Stimulated activated CD4-positive, alpha-beta T cell treated with anti-CD3 and anti-CD28 coated beads, TNF-alpha, amount 100 ng/mL, for 24 hours (primary cell): Measurements from ENCODE around the gene CD34.
A peak's percentile ranks its signal among the peaks of the same experiment; 100 is the strongest.
"Not testable (repeated sequence)": the region's sequence is repeated elsewhere in the genome, so short reads cannot be mapped to it uniquely, and the experiment has no call there.

Experiments used
- DNase-seq, 3 experiments: peaks; one replicate each; pipeline ENCODE4 v3.0.0-alpha.2; 2020; ENCODE audit warnings: low read depth in 3 of 3

CD34 gene

GRCh38 chr1:207910591-207911354 is at the start of gene CD34:
Gene CD34, minus strand, starts transcription at chr1:207911125. Its CDS starts 45 bp downstream, at chr1:207911080.
- DNase-seq, result peak in 1 of 3 experiments; percentile 21

- no peak for DNase-seq
Measured at GRCh38 chr1:207960346-207960745, 49.4 kb upstream of the CD34 start.

- DNase-seq, result no peak
Measured at GRCh38 chr1:207959910-207960309, 49.0 kb upstream of the CD34 start.

GRCh38 chr1:207959141-207959825 is 48.4 kb upstream of the CD34 start:
- no peak for DNase-seq

GRCh38 chr1:207958376-207959139 is 47.6 kb upstream of the CD34 start:
- DNase-seq, result no peak

- DNase-seq, result no peak
Measured at GRCh38 chr1:207956986-207957385, 46.1 kb upstream of the CD34 start.

GRCh38 chr1:207954104-207954503 is 43.2 kb upstream of the CD34 start:
- no peak for DNase-seq

GRCh38 chr1:207952617-207953542 is 42.0 kb upstream of the CD34 start:
- no peak for DNase-seq

GRCh38 chr1:207951652-207952051 is 40.7 kb upstream of the CD34 start:
- DNase-seq, result no peak

- no peak for DNase-seq
Measured at GRCh38 chr1:207950750-207951149, 39.8 kb upstream of the CD34 start.

- no peak for DNase-seq
Measured at GRCh38 chr1:207949571-207950195, 38.8 kb upstream of the CD34 start.

GRCh38 chr1:207948536-207949250 is 37.8 kb upstream of the CD34 start:
- DNase-seq, result no peak

- DNase-seq, result no peak
Measured at GRCh38 chr1:207946756-207947155, 35.8 kb upstream of the CD34 start.

- DNase-seq, result no peak
Measured at GRCh38 chr1:207944571-207944970, 33.6 kb upstream of the CD34 start.

GRCh38 chr1:207942337-207942741 is 31.4 kb upstream of the CD34 start:
- not testable (repeated sequence) for DNase-seq

- DNase-seq, result no peak
Measured at GRCh38 chr1:207941665-207942064, 30.7 kb upstream of the CD34 start.

GRCh38 chr1:207938016-207938415 is 27.1 kb upstream of the CD34 start:
- DNase-seq, result no peak

- DNase-seq, result no peak
Measured at GRCh38 chr1:207937204-207937603, 26.3 kb upstream of the CD34 start.

- DNase-seq, result no peak
Measured at GRCh38 chr1:207935166-207935583, 24.2 kb upstream of the CD34 start.

GRCh38 chr1:207933205-207933800 is 22.4 kb upstream of the CD34 start:
- no peak for DNase-seq
